ENCODE data around the gene MILR1.

DNA sequence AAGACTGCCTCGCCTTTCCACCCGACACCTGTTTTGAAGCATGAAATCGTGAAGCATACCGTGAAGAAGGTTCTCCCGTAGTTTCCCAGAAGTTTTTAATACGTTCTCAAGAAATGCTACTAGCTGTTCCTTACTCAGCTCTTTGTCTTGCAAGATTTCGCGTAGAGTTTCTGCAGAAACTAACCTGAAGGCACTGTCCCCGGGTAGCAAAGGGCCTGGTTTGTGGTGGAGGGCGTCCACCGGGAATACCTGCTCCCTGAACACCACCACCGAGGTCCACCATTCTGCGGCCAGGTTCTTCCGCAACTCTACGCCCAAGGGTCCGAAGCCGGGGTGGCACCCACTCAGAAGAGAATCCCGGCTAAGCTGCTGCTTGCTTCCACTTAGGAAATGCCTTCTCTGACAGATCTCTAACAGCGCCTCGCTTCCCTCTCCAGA is 47.5 kb downstream of the MILR1 start:
- TF ChIP-seq, protein P1, sequence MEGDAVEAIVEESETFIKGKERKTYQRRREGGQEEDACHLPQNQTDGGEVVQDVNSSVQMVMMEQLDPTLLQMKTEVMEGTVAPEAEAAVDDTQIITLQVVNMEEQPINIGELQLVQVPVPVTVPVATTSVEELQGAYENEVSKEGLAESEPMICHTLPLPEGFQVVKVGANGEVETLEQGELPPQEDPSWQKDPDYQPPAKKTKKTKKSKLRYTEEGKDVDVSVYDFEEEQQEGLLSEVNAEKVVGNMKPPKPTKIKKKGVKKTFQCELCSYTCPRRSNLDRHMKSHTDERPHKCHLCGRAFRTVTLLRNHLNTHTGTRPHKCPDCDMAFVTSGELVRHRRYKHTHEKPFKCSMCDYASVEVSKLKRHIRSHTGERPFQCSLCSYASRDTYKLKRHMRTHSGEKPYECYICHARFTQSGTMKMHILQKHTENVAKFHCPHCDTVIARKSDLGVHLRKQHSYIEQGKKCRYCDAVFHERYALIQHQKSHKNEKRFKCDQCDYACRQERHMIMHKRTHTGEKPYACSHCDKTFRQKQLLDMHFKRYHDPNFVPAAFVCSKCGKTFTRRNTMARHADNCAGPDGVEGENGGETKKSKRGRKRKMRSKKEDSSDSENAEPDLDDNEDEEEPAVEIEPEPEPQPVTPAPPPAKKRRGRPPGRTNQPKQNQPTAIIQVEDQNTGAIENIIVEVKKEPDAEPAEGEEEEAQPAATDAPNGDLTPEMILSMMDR (IDR thresholded peaks at IDR 0.05) = no peak
- no peak for TF ChIP-seq POLR2AphosphoS5 (IDR thresholded peaks at IDR 0.05)
- no peak for TF ChIP-seq POLR2A (IDR thresholded peaks at IDR 0.05; ENCODE audit: low read depth)
- TF ChIP-seq EP300 (IDR thresholded peaks at IDR 0.05) = no peak
